Lung microvascular endothelial cell (primary cell): ENCODE measurements around the gene EFCC1. TPM values are rescaled to one million over a fixed set of nuclear protein-coding genes. Genes with fewer than 3 reads are reported as not detected.

Experiments
- DNase-seq, 2 donors: peaks; one replicate each; pipeline versions ENCODE4 v3.0.0 to v3.0.0-alpha.2; 2010; ENCODE audit warnings: low read depth in 2 of 2
- total RNA-seq: library from RNA; depleted of rRNA; stranded (reverse); fragments of >200 nt; gene quantifications from 2 replicates; pipeline ENCODE4 v1.2.1, GENCODE V29; 2014

The EFCC1 gene
- total RNA-seq, 1 donor from 2014 or later: 11.5 TPM

DNA sequence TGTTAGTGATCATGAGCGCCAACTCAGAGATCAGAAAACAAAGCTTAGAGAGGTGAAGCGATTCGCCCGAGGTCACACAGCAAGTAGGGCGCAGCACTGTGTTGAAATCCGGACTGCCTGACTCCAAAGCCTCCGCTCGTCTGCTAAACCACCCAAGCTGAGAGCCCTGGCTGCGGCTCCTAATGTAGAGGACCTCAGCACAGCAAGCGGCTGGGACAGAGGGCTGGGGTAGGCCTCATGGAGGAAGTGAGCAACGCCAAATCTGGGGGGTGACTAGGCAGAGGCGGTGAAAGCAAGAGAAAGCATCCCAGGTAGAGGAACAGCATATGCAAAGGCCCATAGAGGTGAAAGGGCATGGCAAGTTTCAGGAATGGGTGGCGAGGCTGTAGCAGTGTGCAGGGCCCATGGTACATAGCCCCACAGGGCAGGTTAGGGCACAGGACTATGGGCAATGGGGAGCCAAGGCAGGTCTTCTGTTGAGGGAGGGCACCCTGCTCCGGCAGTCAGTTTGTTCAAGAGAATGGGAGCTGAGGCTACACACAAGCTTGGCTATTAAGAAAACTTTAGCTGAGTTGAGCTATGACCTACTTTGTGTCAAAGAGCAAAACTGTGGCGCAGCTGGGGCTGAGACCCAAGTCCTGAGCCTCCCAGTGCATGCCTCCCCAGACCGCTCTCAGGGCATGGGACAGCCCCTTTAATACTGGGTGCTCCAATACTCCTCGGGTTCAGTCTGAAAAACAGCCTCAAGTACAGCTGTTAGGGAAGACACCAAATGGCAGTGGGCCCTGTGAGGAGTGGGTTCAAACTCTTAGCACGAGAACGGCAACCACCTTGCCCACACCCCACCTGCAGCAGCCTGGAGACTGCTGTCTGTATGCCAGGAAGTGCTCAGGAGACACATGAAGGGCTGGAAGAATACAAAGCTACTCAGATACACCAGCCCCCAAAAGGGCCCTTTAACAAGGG is 6.2 kb upstream of the EFCC1 start:
- no peak for DNase-seq

GRCh38 chr3:128995737-128996136 is 5.4 kb upstream of the EFCC1 start:
- DNase-seq: no peak

DNA sequence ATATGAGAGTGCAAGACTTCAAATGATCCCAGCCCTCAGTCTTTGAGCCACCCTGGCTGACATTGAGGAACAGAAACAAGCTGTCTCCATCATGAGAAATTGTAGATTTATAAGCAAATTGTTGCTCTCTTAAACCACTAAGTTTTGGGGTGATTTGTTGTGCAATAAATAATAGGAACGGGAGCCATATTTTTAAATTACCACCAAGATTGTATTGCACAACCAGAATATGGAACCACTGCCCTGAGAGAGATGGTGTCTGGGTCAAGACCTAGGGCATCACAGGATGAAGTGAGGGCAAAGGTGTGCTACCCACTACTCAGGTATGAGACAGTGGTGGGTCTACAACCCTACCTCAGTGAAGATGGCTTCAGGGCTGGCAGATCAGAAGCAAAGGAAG is 4.9 kb upstream of the EFCC1 start:
- no peak for DNase-seq

DNA sequence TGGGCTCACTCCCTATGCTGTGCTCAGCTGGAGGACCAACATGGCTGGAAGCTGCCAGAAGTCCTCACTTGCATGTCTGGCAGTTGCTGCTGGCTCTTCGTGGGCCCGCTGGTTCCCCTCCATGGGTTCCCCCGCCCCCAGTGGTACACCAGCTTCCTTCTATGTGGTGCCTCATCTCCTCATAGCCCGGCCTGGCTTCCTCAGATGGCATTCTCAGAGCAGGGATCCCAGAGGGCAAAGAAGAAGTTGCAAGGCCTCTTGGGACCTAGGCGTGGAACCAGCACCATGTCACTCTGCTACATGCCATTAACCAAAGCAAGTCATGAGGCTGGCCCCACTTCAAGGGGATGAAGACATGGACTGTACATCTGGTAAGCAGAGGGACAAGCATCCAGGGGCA is 4.4 kb upstream of the EFCC1 start:
- no peak for DNase-seq

DNA sequence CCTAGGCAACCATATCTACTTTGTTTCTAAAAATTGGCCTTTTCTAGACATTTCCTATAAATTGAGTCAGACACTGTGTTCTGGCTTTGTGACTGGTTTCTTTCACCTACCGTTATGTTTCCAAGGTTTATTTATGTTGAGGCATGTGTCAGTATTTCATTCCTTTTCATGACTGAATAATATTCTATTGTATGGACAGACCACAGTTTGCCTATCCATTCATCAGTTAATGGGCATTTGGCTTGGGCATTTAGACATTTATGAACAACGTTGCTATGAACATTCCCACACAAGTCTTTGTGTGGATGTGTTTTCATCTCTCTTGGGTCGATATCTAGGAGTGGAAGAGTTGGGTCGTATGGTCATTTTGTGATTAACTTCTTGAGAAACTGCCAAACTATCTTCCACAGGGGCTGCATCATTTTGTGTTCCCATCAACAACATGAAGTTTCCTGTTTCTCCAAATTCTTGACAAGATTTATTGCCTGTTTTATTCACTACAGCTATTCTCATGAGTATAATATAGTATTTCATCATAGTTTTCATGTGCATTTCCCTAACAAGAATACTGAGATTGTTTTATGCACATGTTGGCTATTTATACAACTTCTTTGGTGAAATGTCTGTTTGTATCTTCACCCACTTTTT is 3.5 kb upstream of the EFCC1 start:
- no peak for DNase-seq

GRCh38 chr3:128998561-128998960 is 2.5 kb upstream of the EFCC1 start:
- DNase-seq: no peak

DNA sequence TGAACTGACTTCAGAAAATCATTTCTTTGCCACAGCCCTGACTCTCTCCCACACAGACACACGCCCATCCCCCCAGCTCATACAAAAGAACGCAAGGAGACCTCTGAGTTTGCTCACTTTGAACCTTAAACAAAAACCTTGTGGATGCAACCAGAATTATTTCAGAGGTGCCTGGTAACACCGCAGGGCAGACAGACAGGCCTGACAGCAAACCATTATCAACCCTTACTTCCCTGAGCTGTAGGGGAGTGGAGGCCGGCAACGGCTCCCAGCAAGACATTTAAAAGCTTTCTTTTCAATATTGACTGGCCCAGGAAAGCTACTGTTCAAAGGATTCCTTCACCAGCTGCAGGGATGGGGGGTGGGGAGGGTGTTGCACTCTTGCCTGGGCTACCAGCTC is 2.0 kb upstream of the EFCC1 start:
- no peak for DNase-seq

- no peak for DNase-seq
Observed at GRCh38 chr3:129000742-129001100, 383 bp upstream of the EFCC1 start.

DNA sequence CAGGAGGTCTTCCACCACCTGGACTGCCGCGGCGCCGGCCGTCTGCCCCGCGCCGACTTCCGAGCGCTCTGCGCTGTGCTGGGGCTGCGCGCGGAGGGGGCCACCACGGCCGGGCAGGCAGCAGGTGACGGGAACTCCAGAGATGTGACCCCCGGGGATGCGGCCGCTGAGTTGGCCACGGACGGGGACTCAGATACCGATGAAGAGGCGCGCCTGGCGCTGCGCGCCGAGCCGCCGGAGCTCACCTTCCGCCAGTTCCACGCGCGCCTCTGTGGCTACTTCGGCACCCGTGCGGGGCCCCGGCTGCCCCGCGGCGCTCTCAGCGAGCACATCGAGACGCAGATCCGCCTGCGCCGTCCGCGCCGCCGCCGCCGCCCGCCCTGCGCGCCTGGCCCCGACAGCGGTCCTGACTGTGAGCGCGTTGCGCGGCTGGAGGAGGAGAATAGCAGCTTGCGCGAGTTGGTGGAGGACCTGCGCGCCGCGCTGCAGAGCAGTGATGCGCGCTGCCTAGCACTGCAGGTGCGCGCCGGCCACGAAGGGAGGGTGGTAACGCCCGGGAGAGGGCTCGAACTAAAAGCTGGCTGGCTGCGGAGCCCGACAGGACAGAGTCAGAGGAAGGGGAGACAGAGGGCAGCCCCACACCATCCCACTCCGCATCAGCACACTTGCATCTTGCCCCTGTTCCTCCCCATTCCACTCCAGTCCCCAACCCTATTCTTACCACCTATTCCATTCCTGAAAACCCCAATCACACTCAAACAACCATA is 885 bp downstream of the EFCC1 start:
- DNase-seq: peak; percentile 58 to 73

GRCh38 chr3:129002573-129003569 is 1.8 kb downstream of the EFCC1 start:
- DNase-seq: no peak

DNA sequence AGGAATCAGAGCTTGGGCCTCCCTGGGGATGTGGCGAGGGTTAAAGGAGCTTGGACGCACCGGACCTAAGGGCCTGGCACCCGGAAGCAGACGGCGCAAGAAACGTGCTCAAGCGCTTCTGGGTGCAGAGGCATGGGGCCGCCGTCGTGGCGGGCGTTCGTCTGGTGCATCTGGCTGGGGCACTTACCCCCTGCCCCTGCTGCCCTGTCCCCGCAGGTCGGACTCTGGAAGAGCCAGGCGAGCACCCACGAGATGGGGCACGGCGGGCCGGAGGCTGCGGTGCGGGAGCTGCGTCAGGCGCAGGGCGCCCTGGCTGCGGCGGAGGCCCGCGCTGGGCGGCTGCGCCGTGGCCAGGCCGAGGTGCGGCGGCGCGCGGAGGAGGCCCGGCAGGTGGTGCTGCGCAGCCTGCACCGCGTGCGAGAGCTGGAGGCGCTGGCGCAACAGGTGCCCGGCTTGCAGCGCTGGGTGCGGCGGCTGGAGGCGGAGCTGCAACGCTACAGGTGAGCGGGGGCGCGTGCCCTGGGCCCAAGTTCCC is 2.5 kb downstream of the EFCC1 start:
- DNase-seq: peak in 1 of 2 donors; percentile 62

- peak; percentile 19 to 78 for DNase-seq
Observed at GRCh38 chr3:129004639-129005295, 3.7 kb downstream of the EFCC1 start.

GRCh38 chr3:129005526-129006303 is 4.6 kb downstream of the EFCC1 start:
- DNase-seq: peak; percentile 74

DNA sequence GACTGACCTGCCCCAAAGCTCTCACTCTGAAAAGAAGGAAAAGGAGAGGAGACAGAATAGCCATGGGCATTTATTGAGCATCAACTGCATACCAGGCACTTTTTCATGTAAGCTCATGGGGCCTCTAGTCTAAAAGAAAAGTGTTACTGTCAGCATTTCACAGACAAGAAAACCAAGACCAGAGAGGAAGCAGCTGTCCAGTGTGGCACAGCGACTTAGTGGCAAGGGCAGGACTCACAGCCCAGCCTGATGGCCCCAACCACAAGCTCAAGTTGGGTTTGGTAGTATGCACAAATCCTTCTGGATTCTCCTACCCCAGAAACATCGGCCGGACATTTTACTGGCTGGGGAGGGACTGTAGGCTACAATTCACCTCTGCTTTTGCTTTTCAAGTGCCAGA is 5.8 kb downstream of the EFCC1 start:
- no peak for DNase-seq

GRCh38 chr3:129007792-129008191 is 6.7 kb downstream of the EFCC1 start:
- no peak for DNase-seq

- no peak for DNase-seq
Observed at GRCh38 chr3:129009266-129009665, 8.2 kb downstream of the EFCC1 start.

DNA sequence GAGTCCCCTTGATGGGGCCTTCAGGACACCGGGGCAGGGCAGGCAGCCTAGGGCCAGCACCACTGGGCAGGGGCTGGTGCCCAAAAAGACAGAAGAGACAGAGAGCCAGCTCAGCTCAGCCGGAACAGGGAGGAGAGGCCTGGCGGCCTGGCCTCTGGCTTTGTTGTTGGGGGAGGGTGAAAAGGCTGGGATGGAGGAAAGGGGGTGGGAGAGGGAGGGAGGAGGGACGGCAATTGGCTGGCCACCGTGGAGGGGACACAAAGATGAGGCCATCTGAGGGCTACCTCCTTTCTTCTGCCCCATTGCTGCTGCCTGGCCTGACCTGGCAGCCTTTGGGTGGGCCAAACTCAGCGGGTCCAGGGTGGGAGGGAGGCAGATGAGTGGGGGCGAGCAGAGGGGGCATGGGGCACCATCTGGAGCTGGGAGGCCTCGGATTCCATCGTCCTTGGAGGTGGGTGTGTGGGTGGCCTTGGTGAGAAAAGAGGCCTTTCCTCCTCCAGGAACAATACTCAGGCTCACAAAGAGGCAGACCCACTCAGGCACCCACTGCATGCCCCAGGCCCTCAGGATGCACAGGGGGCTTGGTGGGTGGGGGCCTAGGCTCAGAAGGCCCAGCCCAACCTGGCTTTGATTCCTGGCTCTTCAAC is 9.3 kb downstream of the EFCC1 start:
- no peak for DNase-seq

DNA sequence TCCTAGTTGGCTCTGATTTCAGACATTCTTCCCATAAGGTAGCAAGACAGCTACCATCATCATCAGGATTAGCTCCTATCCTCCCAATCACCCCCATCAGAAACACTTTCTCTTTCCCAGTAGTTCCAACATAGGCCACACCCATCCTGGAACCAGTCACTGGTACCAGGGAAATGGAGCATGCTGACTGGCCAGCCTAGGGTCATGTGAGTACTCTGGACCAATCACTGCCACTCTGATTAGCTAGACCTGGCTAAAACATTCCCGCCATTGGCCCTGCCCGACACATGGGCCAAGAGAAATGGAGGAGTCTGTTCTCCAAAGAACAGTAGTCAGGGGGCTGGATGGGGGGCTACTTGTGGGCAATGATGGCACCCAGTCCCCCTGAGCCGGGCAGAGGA is 12.4 kb downstream of the EFCC1 start:
- peak; percentile 34 to 45 for DNase-seq

DNA sequence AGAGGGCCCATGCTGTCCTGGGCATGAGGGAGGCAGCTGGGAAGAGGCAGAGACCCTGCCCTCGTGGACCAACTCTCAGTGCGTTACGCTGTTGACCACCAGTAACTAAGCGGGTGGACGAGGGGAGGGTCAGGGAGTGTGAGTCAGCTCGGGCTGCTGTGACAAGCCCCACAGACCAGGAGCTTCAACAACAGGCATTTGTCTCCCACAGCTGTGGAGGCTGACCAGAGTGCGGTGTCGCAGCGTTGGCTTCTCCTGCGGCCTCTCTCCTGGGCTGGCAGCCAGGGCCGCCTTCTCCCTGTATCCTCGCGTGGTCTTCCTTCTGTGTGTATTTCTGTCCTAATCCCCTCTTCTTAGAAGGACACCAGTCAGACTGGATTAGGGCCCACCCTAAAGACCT is 13.0 kb downstream of the EFCC1 start:
- peak in 1 of 2 donors; percentile 51 for DNase-seq
